ENCODE results near the gene TBC1D9B. TPM values are rescaled to one million over a fixed set of nuclear protein-coding genes. Genes with fewer than 3 reads are reported as not detected.

The TBC1D9B gene
- total and polyA plus RNA-seq, 9 of the 15 experiments (the other 6 are each of a cell fraction or from before 2014, with no cell fraction given): 2.9 to 59.1 (median 33.5) TPM

- TF ChIP-seq, protein P1, sequence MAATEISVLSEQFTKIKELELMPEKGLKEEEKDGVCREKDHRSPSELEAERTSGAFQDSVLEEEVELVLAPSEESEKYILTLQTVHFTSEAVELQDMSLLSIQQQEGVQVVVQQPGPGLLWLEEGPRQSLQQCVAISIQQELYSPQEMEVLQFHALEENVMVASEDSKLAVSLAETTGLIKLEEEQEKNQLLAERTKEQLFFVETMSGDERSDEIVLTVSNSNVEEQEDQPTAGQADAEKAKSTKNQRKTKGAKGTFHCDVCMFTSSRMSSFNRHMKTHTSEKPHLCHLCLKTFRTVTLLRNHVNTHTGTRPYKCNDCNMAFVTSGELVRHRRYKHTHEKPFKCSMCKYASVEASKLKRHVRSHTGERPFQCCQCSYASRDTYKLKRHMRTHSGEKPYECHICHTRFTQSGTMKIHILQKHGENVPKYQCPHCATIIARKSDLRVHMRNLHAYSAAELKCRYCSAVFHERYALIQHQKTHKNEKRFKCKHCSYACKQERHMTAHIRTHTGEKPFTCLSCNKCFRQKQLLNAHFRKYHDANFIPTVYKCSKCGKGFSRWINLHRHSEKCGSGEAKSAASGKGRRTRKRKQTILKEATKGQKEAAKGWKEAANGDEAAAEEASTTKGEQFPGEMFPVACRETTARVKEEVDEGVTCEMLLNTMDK (IDR thresholded peaks at IDR 0.05; ENCODE audit: borderline replicate concordance, insufficient read depth, low read depth, low read length, poor library complexity, severe bottlenecking): peak; percentile 65
- no peak for TF ChIP-seq GTF2A2 (tag; IDR thresholded peaks at IDR 0.05)
- TF ChIP-seq STAG1 (CRISPR knock-in tag; IDR thresholded peaks at IDR 0.05; ENCODE audit: borderline replicate concordance): peak; percentile 71; the same call in 1 of the 2 replicates
- TF ChIP-seq ETS1 (conservative IDR thresholded peaks at IDR 0.05; ENCODE audit: control insufficient read depth, low read depth, low read length): no peak
- TF ChIP-seq HNRNPH1 (optimal IDR thresholded peaks at IDR 0.05; ENCODE audit: low read depth, low read length): no peak
- TF ChIP-seq ATF1 (CRISPR knock-in tag; IDR thresholded peaks at IDR 0.05): no peak
- TF ChIP-seq ATF1 (tag; IDR thresholded peaks at IDR 0.05): no peak
- 0 out of 2 replicates have a peak, but pooled peaks have one; percentile 36 for TF ChIP-seq XRCC5 (IDR thresholded peaks at IDR 0.05; ENCODE audit: low read depth, low read length)
- no peak for TF ChIP-seq SOX6 (IDR thresholded peaks at IDR 0.05)
- 0 out of 2 replicates have a peak, but pooled peaks have one; percentile 5 for TF ChIP-seq JUND (IDR thresholded peaks at IDR 0.05; ENCODE audit: borderline replicate concordance, low read depth, low read length)
- TF ChIP-seq JUND (tag; IDR thresholded peaks at IDR 0.05; ENCODE audit: borderline replicate concordance, low read depth, low read length): no peak; the same call in 2 of the 3 replicates
- peak; percentile 98 for TF ChIP-seq NFIC (IDR thresholded peaks at IDR 0.05)
- TF ChIP-seq KAT2B (IDR thresholded peaks at IDR 0.05; ENCODE audit: low read depth, low read length): no peak
- no peak for TF ChIP-seq ELF2 (CRISPR knock-in tag; IDR thresholded peaks at IDR 0.05)
- TF ChIP-seq REST (IDR thresholded peaks at IDR 0.05; ENCODE audit: borderline replicate concordance): peak; percentile 54; the same call in 1 of the 2 replicates
- TF ChIP-seq REST (CRISPR knock-in tag; IDR thresholded peaks at IDR 0.05; ENCODE audit: low read depth): no peak
- no peak for TF ChIP-seq PPARD (CRISPR knock-in tag; IDR thresholded peaks at IDR 0.05)
- no peak for TF ChIP-seq RBM22 (IDR thresholded peaks at IDR 0.05; ENCODE audit: low read depth, low read length, poor library complexity, severe bottlenecking)
- peak; percentile 39; the same call in 1 of the 2 replicates for TF ChIP-seq CTBP1 (IDR thresholded peaks at IDR 0.05; ENCODE audit: borderline replicate concordance)
Measured at GRCh38 chr5:179870403-179870903, 37.2 kb downstream of the TBC1D9B start (continued).

All from K562 (cell line).